ENCODE data around the gene CYTH1.
"Not testable (repeated sequence)": the region's sequence is repeated elsewhere in the genome, so short reads cannot be mapped to it uniquely, and the experiment has no call there.

The CYTH1 gene

DNA sequence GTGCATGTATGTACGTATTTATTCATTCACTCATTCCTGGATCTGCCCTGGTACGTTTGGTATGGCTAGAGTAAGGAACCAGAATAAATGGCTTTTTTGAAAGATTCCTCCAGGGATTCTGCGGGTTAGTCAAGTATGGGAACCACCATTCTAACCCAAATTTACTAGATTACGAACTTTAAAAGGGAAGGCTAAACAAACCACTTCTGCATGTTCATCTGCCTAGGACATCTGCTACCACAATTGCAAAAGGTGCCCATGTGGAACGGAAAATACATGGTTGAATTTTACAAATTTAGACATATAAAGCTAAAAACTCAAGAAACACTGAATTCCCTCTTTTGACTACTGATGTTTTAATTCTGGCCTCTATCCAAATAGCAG lies 22.1 kb downstream of the CYTH1 start:
- no peak for DNase-seq (ENCODE audit: low spot score)

DNA sequence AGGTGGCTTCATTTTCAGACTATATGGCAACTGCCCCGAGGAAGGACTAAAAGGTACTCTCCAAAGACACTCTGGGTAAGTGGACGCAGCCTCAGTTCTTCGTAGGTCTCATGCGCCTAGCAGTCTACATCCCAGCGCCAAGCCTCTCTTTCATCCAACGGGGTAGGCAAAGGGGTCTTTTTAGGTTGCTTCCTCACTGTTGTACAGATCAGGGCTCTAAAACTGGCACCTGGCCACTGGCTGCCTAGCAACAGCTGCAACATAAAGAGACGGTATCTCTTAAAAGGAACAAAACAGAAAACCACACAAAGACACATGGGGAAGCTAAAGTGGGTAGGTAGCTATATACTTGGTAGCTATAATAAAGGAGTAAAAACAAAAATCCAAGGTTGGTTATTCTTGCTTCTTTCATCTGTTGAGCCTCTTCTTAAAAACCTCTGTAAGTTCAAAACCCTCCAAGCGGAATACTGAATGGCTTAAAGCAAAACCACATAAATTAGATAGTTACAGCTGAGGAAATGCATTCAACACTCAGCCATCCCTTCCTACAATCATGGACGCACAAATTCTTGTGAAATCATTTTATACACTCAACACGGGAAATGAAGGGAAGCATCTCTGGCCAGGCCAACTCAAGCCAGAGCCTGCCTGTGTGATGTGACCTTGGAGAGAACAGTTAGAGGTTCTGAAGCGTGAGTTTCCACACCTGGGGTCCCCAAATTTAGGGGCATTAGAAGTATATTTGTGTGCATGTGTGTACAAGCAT lies 22.7 kb downstream of the CYTH1 start:
- no peak for DNase-seq (ENCODE audit: low spot score)

DNA sequence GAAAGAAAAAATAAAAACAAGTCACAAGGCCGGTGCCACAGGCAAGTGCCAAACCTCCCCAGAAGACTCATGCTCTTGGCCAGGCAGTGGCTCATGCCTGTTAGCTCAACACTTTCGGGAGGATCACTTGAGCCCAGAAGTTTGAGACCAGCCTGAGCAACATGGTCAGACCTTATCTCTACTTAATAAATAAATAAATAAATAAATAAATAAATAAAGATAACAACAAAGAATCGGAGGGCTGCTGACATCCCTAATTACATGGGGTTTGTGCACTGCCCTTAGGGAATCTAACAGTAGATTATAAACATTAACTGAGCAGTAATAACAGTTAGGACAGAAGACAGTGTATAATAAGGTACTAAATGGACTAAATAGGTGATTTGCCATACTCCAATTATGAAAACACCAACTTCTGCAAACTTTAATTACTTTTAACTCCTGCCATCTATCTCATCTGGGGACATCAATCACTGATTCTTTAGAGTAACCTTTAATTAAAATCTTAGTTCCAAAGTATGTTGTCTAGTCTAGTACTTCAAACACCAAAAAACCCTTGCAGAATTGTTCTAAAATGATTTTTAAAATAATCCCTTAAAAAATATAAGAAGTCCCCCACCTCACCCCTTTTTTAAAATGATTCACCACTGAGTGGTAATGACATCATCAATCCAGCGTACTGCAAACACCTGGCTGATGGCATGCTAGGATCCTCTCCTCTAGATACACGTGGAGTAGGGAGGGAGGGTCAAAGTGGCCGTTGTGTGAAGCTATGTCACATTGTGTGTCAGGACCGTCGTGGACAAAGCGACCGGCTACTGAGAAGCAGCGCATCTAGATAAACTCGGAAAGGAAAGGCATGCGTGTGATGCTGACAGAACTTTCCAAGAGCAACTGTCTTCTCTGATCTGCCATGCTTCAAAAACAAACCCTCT lies 28.5 kb downstream of the CYTH1 start:
- DNase-seq (ENCODE audit: low spot score): no peak

DNA sequence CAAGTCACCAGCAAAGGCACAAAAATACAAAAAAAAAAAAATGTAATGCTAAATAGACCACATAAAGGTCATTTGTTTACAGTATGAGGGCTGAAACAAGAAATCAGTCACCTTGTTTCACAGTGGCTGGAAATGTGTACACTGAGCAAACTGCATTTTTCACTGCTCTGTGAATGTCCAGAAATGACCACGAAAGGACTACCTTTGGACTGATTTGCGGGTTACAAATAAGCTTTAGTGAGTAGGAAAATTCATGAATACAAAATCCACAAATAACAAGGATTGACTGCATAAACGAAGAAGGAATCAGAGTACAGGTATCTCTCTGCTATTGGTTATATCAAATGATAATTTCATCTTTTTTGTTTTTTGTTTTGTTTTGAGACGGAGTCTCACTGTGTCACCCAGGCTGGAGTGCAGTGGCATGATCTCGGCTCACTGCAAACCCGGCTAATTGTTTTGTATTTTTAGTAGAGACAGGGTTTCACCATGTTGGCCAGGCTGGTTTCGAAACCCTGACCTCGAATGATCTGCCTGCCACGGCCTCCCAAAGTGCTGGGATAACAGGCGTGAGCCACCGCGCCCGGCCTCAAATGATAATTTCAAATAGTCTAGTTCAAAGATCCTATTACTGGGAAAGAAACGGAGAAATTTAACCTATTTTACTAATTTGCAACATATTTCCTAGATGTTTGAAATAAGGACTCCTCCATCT lies 30.5 kb downstream of the CYTH1 start:
- no peak for DNase-seq (ENCODE audit: low spot score)

DNA sequence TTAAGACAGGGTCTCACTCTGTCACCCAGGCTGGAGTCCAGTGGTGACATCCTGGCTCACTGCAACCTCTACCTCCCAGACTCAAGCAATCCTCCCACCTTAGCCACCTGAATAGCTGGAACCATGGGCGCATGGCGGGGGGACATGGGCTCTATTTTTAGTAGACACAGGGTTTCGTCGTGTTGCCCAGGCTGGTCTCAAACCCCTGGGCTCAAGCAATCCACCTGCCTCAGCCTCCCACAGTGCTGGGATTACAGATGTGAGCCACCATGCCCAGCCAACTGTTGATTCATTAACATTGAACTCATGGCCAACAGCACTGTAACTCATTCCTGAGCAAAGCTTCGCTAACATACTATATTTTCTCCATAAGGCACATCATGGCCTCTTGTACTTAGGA lies 31.1 kb downstream of the CYTH1 start:
- not testable (repeated sequence) for DNase-seq (ENCODE audit: low spot score)

DNA sequence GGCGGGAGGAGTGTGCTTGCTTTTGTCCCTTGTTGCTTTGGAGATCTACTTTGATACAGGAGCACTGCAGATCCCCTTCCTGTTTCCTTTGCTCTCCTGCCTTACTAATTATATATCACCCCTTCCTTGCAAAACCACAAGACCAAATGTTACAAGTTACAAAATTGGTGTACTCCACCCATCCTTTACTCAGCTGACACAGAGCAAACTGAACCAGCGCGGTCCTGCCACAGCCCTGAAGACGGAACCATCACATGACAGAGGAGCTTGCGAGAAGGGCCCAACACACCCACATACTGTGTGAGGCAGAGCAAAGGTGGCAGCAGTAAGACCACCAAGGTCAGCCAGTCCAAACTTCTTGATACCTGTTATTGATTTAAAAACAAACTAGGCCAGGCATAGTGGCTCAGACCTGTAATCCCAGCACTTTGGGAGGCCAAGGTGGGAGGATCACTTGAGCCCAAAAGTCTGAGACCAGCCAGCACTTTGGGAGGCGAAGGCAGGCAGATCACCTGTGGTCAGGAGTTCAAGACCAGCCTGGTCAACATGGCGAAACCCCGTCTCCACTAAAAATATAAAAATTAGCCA lies 33.2 kb downstream of the CYTH1 start:
- no peak for DNase-seq (ENCODE audit: low spot score)

DNA sequence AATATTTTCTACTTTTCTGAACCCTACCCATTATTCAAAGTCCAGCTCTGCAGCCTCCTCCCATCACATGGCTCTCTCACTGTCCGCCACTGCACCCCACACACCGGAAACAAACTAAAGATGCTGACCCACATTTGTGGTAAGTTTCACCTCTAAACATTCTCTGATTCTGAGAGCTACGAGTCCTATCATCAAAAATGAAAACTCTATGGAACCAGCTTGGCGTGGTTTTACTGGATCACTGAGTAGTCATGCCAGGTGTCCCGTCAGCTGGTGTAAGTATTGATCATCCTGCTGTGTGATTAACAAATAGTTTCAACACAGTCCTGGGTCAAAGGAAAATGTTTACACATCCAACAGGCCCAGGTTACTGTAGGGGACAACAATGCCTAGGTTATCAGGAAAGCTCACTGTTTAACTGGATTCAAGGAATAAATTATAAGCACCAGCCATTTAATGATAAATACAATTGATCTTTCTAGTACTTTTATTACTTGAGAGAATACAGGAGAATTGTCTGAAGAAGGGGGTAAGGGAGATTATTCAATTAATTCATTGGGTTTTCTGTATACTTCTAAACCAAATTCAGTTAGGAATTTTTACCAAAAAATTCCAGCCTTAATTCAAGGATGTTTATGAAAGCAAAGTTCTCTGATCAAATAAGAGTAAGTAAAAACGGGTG lies 33.9 kb downstream of the CYTH1 start:
- DNase-seq (ENCODE audit: low spot score): no peak

DNA sequence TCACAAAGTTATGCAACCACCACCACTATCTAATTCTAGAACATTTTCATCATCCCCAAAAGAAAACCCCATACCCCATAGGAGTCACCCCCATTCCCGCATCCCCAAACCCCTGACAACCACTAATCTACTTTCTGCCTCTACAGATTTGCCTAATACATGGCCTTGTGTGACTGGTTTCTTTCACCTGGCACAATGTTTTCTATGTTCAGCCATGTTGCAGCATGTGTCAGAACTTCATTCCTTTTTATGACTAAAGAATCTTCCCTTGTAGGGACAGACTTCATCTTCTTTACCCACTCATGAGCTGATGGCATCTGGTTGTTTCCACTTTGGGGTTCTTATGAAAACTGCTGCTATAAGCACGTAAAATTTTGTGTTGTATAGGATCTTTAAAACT lies 34.6 kb downstream of the CYTH1 start:
- no peak for DNase-seq (ENCODE audit: low spot score)

DNA sequence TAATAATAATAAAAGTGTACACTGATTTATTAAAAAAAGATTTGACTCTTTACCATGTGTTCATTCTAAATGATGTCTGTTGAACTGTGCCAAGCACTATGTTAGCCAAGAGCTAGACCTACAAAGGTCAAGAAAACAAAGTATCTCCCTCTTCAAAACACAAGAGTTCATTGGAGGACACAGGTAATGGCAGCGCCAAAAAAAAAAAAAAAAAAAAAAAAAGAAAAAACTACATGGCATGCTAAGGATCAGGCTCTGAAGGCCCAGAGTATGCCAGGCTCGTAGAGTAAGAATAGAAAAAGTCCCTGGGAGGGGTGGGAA lies 35.2 kb downstream of the CYTH1 start:
- DNase-seq (ENCODE audit: low spot score): no peak

DNA sequence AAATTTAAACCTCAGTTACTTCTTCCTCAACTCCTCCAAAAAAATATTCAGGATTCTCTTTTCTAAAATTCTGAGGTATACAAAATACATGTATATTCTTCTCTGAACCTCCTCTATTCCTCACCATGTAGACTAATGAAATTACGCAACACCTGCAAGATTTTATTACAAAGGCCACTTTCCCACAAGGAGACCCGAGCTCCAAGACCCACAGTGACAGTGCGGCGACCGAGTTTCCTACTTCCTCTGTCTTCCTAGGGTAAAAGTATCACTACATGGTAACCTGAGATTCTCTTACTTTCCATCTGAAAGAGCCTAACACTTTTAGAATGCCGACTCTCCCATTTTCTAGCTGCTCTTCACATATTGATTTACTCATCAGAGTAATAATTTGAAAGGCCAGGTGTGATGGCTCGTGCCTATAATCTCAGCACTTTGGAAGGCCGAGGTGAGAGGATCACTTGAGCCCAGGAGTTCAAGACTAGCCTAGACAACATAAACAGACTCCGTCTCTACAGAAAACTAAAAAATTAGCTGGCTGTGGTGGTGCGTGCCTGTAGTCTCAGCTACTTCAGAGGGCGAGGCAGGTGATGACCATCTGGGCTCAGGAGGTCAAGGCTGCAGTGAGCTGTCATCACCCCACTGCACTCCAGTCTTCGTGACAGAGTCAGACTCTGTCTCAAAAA lies 35.7 kb downstream of the CYTH1 start:
- DNase-seq (ENCODE audit: low spot score): no peak

DNA sequence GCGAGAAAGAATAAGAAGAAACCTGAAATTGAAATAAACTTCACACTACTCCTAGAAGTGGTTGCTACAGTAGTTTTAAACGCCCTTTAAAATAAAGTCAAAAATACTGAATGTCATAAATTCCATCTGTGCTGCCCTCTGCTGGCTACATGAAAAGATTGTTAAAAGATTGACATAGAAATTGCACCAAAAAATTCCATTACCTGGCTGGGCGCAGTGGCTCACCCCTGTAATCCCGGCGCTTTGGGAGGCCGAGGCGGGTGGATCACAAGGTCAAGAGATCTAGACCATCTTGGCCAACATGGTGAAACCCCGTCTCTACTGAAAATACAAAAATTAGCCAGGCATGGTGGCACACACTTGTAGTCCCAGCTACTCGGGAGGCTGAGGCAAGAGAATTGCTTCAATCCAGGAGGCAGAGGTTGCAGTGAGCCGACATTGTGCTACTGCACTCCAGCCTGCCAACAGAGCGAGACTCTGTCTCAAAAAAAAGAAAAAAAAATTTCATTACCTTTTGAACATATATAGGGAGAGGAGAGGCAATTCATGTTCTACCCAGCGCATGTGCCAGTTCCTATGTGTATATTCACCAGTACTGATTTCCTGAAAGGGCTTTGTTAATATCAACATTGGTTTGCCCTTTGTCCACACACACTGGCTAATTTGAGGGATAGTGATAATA lies 36.5 kb downstream of the CYTH1 start:
- no peak for DNase-seq (ENCODE audit: low spot score)

DNA sequence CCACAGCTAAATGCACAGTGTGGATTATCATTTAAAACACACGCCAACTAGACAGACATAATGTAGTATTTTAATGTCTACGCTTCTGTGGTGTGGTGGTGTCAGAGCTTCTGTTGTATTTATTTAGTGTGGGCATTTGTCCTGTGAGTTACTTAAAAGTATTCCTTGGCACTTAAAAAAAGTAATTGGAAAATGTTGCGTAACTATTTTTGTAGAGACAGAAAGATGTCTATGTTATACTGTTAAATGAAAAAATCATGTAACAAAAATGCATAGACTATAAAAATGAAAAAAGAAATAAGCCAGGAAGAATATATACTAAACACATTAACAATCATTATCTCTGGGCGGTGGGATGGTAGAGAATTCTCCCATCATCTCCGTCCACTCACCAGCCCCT lies 39.2 kb downstream of the CYTH1 start:
- no peak for DNase-seq (ENCODE audit: low spot score)

DNA sequence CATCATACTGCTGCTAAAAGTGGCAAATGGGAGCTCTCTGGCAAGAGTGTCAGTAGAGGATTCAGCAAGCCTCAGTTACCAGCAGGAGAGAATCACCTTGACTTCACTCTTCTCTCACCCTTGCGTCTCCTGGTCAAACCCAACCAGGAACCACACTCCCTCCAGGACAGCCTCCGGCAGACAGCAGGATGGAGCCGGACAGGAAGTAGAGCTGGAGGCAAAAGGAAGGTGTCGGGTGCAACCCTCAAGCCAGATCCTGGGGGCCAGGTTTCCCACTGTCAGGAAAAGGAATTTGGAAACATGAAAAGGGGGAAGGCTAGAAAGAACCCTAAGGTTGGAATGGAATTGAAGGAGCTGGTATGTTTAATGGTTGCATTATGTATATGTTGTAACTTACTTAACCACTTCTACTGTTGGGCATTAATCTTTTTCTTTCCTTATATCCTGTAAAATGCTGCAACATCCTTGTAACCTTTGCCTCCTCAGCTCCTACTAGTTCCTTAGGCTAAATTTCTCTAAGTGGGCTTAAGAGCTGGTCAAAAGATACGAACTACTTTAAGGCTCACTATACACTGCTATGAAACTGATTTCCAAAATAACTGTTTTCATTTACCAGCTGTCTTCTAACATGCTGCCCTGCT lies 40.3 kb downstream of the CYTH1 start:
- DNase-seq (ENCODE audit: low spot score): no peak

DNA sequence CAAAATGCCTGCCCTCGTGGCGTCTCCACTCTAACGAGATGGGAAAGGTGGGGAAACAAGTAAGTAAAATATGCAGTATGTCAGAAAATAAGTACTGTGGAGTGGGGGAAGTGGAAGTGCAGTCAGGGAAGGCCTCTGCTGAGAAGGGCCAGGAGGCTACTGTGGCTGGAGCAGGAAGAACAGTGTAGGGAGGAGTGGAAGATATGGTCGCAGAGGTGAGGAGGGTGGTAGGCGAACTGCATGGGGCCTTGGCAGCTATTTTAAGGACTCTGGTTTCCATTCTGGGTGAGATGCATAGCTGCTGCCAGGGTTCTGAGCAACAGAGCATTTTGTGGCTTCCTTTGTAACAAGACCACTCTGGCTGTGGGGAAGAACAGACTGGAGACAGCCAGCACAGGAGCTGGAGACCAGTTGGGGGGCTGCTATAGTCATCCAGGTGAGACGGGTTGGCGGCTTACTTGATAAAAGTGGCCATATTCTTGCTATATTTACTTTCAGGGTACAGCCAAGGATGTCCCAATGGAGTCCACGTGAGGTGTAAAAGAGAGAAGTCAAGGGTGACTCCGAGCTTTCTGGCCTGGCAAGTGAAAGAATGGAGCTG lies 42.6 kb downstream of the CYTH1 start:
- DNase-seq (ENCODE audit: low spot score): no peak

DNA sequence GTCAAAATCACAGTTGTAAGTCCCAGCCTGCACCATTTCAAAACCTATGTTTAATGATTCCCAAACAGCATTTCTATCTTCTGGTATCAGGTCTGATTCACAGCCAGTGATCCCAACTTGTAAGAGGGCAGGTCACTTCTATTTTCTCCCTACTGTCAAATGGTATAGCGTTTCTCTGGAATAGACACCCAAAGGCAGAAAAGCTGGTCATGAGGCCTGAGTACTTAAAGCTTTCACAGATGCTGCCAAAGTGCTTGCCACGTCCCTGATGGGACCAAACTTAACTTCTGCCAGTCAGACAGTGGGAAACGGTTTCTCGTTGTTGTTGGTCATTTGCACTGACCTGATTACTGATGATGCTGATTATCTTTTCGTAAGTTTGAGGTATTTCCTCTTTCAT lies 43.4 kb downstream of the CYTH1 start:
- DNase-seq (ENCODE audit: low spot score): no peak

DNA sequence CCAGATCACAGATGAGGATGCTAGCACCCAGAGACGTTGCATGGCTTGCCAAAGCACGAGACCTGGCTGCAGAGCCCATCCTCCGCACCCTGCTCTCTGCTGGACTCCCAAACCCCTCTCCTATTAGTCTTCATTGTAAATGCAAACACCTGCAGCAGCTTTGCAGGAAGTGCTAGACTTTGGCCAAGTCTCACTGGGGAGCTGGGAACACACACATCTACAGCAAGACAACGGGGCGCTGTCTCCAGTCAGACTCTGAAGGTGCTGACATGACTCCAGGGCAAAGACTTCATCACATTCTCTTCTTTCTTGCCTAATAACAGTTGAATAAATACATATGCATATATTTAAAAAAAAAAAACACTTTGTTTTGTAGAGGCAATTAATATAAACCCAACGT lies 43.8 kb downstream of the CYTH1 start:
- no peak for DNase-seq (ENCODE audit: low spot score)

DNA sequence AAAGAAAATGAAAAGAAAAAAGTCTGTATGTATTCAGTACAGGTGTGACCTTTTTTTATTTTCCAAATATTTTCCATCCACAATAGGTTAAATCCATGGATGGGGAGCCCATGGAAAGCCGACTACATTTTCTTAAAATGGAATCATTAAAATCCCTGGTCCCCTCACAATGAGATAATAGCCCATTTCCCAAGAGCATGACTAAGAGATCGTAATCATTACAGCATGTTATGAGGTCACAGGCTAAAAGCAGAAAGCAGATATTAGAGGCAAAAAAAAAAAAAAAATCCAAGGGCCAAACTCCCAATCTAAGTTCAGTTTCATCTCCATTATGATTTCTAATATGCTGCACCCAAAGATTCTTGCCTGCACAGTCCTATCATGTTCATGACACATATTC lies 44.7 kb downstream of the CYTH1 start:
- DNase-seq (ENCODE audit: low spot score): no peak

DNA sequence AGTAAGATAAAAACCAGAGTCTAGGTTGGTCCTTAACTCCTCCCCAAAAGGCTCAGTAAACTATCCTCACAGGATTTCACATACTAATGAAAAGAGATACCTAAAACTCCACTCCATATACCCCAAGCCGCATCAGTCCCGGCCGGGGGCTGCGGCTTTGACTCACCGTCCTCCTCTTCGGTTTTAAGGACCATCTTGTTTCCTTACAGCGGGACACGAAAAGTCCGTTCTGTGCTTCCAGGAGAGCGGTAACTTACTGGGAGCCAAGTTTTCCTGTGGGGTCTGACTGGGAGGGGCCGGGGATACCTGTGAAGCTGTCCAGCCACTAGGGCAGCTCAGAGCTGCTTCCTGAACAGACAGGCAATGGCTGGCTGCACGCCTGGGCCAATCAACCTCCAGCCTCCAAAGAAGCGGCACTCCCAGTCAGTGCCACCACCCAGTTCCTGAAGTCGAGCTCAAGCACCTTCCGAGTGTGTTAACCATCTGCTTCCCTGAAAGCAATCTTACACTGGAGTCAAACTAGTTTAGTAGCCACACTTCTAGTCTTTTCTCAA lies 45.5 kb downstream of the CYTH1 start:
- DNase-seq (ENCODE audit: low spot score): no peak

DNA sequence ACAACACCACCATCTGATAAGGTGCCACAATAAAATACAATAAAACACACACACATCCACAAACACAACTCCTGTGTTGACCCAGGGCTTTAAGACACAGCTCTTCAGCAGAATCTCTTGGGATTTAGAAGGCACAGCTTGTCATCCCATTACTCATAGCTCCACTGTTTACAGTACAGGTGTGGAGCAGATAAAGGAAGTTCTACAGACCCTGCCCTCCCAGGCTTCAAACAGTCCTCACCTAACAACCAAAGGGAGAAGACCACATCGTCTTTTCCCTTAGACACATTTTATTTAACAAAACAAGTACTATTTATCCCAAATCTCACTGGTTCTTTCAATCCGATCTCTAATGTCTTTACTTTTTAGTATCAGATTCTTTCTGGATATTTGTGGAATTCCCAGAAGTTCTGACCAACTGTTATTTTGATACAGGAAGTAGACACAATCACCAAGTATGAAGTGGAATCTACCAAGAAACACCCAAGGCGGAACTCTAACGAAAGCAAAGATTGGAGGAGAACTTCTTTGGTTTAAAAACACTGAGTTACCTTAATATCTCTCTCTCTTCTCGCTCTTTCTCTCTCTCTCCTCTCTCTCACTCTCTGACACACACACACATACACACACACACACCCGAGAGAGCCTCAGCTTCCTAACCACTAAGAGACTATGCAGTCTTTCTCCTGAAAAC lies 46.1 kb downstream of the CYTH1 start:
- no peak for DNase-seq (ENCODE audit: low spot score)
